ENCODE data around the gene TAPBPL. TPM values are rescaled to one million over a fixed set of nuclear protein-coding genes. Genes with fewer than 3 reads are reported as not detected.
"Not testable (repeated sequence)": the region's sequence is repeated elsewhere in the genome, so short reads cannot be mapped to it uniquely, and the experiment has no call there.

The TAPBPL gene
- total and polyA plus RNA-seq, 2 donors from 2014 or later = 34.5 to 44.7 TPM

- Histone ChIP-seq H3K27me3 (ENCODE audit: control insufficient read depth, insufficient read depth, low read length) (no peaks in the 10 kb centered on the region), H3K9me3 (ENCODE audit: control insufficient read depth in 2 of 3, insufficient read depth in 1 of 3, low read length in 3 of 3) (no peaks in the 10 kb centered on the region), H3K9ac (ENCODE audit: low read length in 3 of 3) (peak within 1 kb of the TSS; percentile 80 to 85 (median 80)), H3K4me1 (ENCODE audit: control insufficient read depth in 2 of 3, insufficient read depth in 2 of 3, low read depth in 1 of 3, low read length in 3 of 3) (peaks cover 3 to 12% (median 4%) of the 10 kb centered on the region in 3 donors), H3K27ac (ENCODE audit: low read depth in 2 of 2, low read length in 2 of 2) (peak within 1 kb of the TSS; percentile 80 to 94), H3K4me3 (ENCODE audit: low read length in 3 of 3) (peak within 1 kb of the TSS; percentile 76 to 91 (median 78)), H3K36me3 (ENCODE audit: control insufficient read depth in 2 of 3, insufficient read depth in 3 of 3, low read length in 3 of 3) (peaks cover 0 to 4% (median 0%) of the 10 kb centered on the region in 3 donors)
- TF ChIP-seq, protein P1, sequence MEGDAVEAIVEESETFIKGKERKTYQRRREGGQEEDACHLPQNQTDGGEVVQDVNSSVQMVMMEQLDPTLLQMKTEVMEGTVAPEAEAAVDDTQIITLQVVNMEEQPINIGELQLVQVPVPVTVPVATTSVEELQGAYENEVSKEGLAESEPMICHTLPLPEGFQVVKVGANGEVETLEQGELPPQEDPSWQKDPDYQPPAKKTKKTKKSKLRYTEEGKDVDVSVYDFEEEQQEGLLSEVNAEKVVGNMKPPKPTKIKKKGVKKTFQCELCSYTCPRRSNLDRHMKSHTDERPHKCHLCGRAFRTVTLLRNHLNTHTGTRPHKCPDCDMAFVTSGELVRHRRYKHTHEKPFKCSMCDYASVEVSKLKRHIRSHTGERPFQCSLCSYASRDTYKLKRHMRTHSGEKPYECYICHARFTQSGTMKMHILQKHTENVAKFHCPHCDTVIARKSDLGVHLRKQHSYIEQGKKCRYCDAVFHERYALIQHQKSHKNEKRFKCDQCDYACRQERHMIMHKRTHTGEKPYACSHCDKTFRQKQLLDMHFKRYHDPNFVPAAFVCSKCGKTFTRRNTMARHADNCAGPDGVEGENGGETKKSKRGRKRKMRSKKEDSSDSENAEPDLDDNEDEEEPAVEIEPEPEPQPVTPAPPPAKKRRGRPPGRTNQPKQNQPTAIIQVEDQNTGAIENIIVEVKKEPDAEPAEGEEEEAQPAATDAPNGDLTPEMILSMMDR (IDR thresholded peaks at IDR 0.05; ENCODE audit: borderline replicate concordance, extremely low read depth, insufficient read depth) = no peak
- DNase-seq (peak; percentile 97 to 99 (median 98)), FAIRE-seq (peak; percentile 19)
- intact Hi-C loops (cut with DNase I) = no loop called here
Measured at GRCh38 chr12:6470375-6471163, 18.7 kb downstream of the TAPBPL start, which contains the start of gene VAMP1. VAMP1 (minus strand) TSS chr12:6470677; CDS start chr12:6470531, 146 bp downstream.

DNA sequence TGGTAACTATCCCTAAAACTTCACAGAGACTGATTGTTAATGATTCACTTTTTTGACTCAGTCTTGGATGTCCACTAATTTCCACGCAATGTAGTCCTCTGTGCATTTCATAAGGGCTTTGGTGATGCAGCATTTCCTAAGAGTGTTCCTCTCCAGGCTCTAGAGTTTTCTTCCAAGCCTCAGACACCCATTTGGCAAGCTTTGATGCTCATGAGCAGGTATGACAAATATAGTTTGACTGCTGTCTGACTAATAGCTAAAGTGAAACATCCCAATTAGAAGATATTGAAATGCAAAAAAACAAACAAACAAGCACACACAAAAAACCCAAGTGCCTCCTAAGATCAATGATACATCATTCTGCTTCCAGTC, 20.1 kb downstream of the TAPBPL start:
- no peak for FAIRE-seq
- intact Hi-C loops (cut with DNase I) = no loop called here

GRCh38 chr12:6472491-6472890, 20.6 kb downstream of the TAPBPL start:
- no peak overlapping the region for H3K9ac ChIP-seq (ENCODE audit: low read length in 3 of 3)
- TF ChIP-seq, protein P1 (IDR thresholded peaks at IDR 0.05; ENCODE audit: borderline replicate concordance, extremely low read depth, insufficient read depth) = no peak
- H3K4me1 ChIP-seq (ENCODE audit: control insufficient read depth in 2 of 3, insufficient read depth in 2 of 3, low read depth in 1 of 3, low read length in 3 of 3) = peaks cover 3 to 12% (median 4%) of the 10 kb centered on the region in 3 donors
- intact Hi-C loops (cut with DNase I) = no loop called here
- no peak overlapping the region for H3K4me3 ChIP-seq (ENCODE audit: low read length in 3 of 3)
- no peaks in the 10 kb centered on the region for H3K27me3 ChIP-seq (ENCODE audit: control insufficient read depth, insufficient read depth, low read length)
- no peak for DNase-seq
- no peaks in the 10 kb centered on the region for H3K36me3 ChIP-seq (ENCODE audit: control insufficient read depth in 2 of 3, insufficient read depth in 3 of 3, low read length in 3 of 3)
- FAIRE-seq = no peak
- H3K27ac ChIP-seq (ENCODE audit: low read depth in 2 of 2, low read length in 2 of 2) = no peak overlapping the region
- no peaks in the 10 kb centered on the region for H3K9me3 ChIP-seq (ENCODE audit: control insufficient read depth in 2 of 3, insufficient read depth in 1 of 3, low read length in 3 of 3)

More for the DNA sequence above, 20.1 kb downstream of the TAPBPL start:
- TF ChIP-seq, protein P1 (IDR thresholded peaks at IDR 0.05; ENCODE audit: borderline replicate concordance, extremely low read depth, insufficient read depth) = no peak
- no peak overlapping the region for H3K4me3 ChIP-seq (ENCODE audit: low read length in 3 of 3)
- no peaks in the 10 kb centered on the region for H3K36me3 ChIP-seq (ENCODE audit: control insufficient read depth in 2 of 3, insufficient read depth in 3 of 3, low read length in 3 of 3)
- no peak overlapping the region for H3K27ac ChIP-seq (ENCODE audit: low read depth in 2 of 2, low read length in 2 of 2)
- no peaks in the 10 kb centered on the region for H3K27me3 ChIP-seq (ENCODE audit: control insufficient read depth, insufficient read depth, low read length)
- no peak overlapping the region for H3K9ac ChIP-seq (ENCODE audit: low read length in 3 of 3)
- peaks cover 3 to 12% (median 4%) of the 10 kb centered on the region in 3 donors for H3K4me1 ChIP-seq (ENCODE audit: control insufficient read depth in 2 of 3, insufficient read depth in 2 of 3, low read depth in 1 of 3, low read length in 3 of 3)
- no peaks in the 10 kb centered on the region for H3K9me3 ChIP-seq (ENCODE audit: control insufficient read depth in 2 of 3, insufficient read depth in 1 of 3, low read length in 3 of 3)
- no peak for DNase-seq

GRCh38 chr12:6475233-6475975, 23.6 kb downstream of the TAPBPL start:
- H3K27me3 ChIP-seq (ENCODE audit: control insufficient read depth, insufficient read depth, low read length); H3K4me3 ChIP-seq (ENCODE audit: low read length in 3 of 3); H3K4me1 ChIP-seq (ENCODE audit: control insufficient read depth in 2 of 3, insufficient read depth in 2 of 3, low read depth in 1 of 3, low read length in 3 of 3); FAIRE-seq; H3K27ac ChIP-seq (ENCODE audit: low read depth in 2 of 2, low read length in 2 of 2); intact Hi-C loops (cut with DNase I); H3K9me3 ChIP-seq (ENCODE audit: control insufficient read depth in 2 of 3, insufficient read depth in 1 of 3, low read length in 3 of 3); H3K9ac ChIP-seq (ENCODE audit: low read length in 3 of 3); DNase-seq; H3K36me3 ChIP-seq (ENCODE audit: control insufficient read depth in 2 of 3, insufficient read depth in 3 of 3, low read length in 3 of 3): not testable (repeated sequence)
